GM12801 (cell line): Measurements from ENCODE around the gene KRTAP4-4.
"Not testable (repeated sequence)": the region's sequence is repeated elsewhere in the genome, so short reads cannot be mapped to it uniquely, and the experiment has no call there.

Experiments
- CTCF ChIP-seq: IDR thresholded peaks from one replicate; pipeline ENCODE4 v1.5.1; 2011; ENCODE audit warnings: control low read depth; ENCODE audit not compliant: insufficient read length; ENCODE audit errors: extremely low read depth

The KRTAP4-4 gene

GRCh38 chr17:41160648-41161047 lies at the start of gene KRTAP4-4:
KRTAP4-4 (minus strand) TSS chr17:41160748; CDS start chr17:41160691, 57 bp downstream.
- TF ChIP-seq CTCF, result no peak

- TF ChIP-seq CTCF, result no peak
These were observed 39.0 kb upstream of the KRTAP4-4 start for GRCh38 chr17:41199421-41200078.

- TF ChIP-seq CTCF, result no peak
These were observed 35.5 kb upstream of the KRTAP4-4 start for GRCh38 chr17:41196068-41196467.

- TF ChIP-seq CTCF, result no peak
These were observed 29.8 kb upstream of the KRTAP4-4 start for GRCh38 chr17:41190328-41190727.

GRCh38 chr17:41189837-41190318 lies 29.3 kb upstream of the KRTAP4-4 start, which contains the start of gene KRTAP9-1:
KRTAP9-1 (plus strand) TSS chr17:41189887; CDS start chr17:41189887, 0 bp downstream.
- not testable (repeated sequence) for TF ChIP-seq CTCF

- no peak for TF ChIP-seq CTCF
These were observed 26.3 kb upstream of the KRTAP4-4 start for GRCh38 chr17:41186872-41187271.

GRCh38 chr17:41185001-41185400 lies 24.5 kb upstream of the KRTAP4-4 start:
- no peak for TF ChIP-seq CTCF
